Right renal pelvis (tissue), 4 donors: Measurements from ENCODE around the gene UTP14A. TPM values are rescaled to one million over a fixed set of nuclear protein-coding genes. Genes with fewer than 3 reads are reported as not detected.
A peak's percentile ranks its signal among the peaks of the same experiment; 100 is the strongest.
"Not testable (repeated sequence)": the region's sequence is repeated elsewhere in the genome, so short reads cannot be mapped to it uniquely, and the experiment has no call there.

Source experiments
- DNase-seq, 4 donors: peaks; one replicate each; pipeline ENCODE4 v3.0.0-alpha.2; 2013; ENCODE audit warnings: low read depth in 4 of 4, low spot score in 3 of 4, missing footprints in 1 of 4
- polyA plus RNA-seq, 4 donors: library from polyadenylated mRNA; unstranded; fragments of 120-200 nt; gene quantifications; one replicate each; pipeline ENCODE4 v1.2.1, GENCODE V29; 2013; ENCODE audit not compliant: insufficient read length in 4 of 4

Gene UTP14A
- 10 to 100 TPM; 24.2 to 25.7 (median 25.2) TPM for polyA plus RNA-seq

GRCh38 chrX:129905787-129906580, at the start of gene UTP14A:
Gene UTP14A (plus strand): TSS chrX:129906164. CDS start chrX:129906211, 47 bp downstream.
- DNase-seq: peak; percentile 68 to 90 (median 82)

- DNase-seq: not testable (repeated sequence)
These were observed 46.8 kb upstream of the UTP14A start for GRCh38 chrX:129859134-129859533.

DNA sequence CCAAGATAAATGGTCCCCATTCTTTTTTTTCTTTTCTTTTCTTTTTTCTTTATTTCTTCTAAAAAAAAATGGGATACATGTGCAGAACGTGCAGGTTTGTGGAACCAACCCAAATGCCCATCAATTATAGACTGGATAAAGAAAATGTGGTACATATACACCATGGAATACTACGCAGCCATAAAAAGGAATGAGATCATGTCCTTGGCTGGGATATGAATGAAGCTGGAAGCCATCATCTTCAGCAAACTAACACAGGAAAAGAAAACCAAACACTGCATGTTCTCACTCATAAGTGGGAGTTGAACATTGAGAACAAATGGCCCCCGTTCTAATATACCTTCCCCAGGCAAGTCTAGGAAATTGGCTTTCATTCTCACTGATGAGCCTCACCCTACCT, 39.6 kb upstream of the UTP14A start:
- DNase-seq: not testable (repeated sequence)

DNA sequence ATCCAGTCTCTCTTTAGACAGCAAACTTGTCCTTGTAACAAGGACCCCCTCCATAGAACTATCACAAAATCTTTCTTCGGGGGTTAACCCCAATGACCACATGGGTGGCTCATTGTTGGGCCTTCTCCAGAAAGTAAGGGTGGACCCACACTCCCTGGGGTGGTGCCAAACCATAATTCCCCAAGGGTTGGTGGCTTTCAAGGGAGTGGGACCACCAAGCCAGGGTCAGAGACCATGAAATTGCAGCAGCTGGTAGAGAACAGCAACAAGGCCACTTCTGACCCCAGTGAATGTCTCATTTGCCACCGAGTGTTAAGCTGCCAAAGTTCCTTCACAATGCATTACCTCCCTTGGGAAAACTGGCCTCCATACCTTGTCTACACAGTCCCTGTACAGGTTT, 33.4 kb upstream of the UTP14A start:
- no peak for DNase-seq

GRCh38 chrX:129875669-129876068, 30.3 kb upstream of the UTP14A start:
- no peak for DNase-seq

DNA sequence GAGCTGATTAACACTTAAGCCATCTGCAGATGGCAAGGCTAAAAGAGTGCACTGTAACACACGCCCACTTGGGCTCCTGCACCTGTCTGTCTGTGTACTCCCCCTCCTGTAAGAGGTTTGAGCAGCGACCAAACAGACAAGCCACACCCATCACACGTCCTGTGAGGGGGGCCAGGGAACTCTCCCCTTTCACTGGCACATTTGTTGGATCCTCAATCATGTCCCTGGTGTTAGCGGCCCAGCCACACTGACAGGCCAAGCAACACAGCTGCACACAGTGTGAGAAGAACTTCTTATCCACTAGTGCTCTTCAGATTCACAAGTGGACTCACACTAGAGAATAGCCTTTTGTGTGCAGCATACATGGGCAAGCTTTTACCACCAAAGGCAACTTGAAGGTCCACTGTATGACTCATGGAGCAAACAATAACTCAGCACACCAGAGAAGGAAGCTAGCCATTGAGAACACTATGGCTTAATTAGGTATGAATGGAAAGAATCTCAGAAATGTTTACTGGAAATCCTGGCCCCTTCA, 29.1 kb upstream of the UTP14A start:
- DNase-seq: no peak

DNA sequence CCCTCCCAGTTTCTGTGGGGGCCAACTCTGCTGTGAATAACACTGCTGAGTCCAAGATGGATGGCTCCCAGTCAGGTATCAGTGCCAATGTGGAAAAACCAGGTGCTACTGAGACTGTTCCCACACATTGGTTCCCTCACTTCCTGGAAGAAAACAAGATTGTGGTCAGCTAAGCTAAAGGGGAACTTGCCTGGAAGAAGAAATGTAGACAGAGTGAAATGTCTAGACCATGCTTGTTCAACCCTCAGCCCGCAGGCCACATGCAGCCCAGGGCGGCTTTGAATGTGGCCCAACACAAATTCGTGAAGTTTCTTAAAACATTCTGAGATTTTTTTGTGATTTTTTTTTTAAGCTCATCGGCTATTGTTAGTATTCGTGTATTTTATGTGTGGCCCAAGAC, 28.6 kb upstream of the UTP14A start:
- no peak for DNase-seq

GRCh38 chrX:129900054-129900453, 5.9 kb upstream of the UTP14A start:
- DNase-seq: no peak

DNA sequence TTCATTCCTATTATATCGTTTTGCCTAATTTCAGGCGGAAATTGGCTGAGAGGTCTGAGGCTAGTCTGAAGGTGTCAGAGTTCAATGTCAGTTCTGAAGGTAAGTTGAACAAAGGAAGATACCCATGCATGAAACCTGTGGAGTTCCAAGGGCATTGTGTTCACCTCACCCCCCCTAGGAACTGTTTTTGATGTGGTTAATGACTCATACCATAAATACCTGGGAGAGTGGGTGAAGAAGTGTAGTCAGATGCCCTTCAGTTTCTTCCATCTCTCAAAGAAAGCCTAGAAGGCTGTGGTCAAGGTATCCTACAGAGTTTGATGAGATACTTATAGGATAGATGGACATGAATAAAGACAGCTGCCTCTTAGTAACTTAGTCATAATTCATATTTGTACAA, 2.7 kb downstream of the UTP14A start:
- DNase-seq: no peak

DNA sequence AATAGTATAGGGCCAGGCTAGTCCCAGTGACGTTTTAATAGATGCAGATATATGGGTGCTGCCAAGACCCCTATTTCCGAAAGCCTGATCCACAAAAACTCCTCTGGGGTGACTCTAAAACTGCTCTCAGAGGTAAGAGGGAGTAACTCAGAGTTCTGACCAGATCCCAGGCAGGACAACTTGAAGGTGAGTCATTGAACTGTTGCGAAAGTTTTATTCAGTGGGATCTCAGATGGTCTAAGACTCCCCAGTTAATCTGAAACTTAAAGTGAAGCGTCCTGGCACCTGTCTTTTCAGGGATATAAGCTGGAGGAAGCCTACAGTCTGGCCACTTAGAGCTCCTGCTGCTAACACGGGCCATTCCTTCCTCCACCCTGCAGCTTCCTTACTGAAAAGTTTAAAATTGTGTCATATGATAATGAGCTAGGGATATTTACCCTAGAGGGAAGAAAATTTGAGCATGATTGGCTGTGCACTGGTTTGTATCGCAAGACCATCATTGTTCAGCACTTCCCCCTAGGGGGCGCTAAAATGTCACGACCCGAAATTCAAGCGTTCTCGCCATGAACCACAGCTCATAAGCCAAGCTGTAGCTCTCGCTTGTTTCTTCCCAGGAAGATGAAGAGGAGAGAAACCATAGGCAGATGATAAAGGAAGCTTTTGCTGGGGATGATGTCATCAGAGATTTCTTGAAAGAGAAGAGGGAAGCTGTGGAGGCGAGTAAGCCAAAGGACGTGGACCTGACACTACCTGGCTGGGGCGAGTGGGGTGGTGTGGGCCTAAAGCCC, 19.5 kb downstream of the UTP14A start:
- peak in 3 of 4 donors; percentile 47 to 58 (median 52) for DNase-seq

DNA sequence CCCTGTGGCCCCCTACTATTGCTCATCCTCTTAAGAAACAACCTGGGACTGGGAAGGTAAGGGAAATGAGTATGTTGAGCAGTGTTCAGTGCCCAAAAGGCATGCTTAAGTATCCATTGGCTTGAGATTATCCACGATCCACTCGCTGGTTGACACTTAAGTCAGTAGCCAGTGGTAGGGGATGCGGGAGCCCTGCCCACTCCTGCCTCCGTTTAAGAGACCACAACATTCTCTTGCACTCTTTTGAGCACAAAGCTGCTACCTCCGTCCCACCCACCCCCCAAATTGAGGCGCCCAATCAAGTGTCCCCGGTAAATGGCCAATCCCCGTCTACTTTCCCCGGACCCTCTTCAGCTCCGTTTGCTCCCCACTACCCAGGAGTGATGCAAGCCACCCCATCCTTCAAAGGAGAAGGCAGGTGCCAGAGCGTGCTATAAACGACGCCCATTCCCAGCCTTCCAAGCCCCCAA, 25.0 kb downstream of the UTP14A start:
- DNase-seq: no peak

DNA sequence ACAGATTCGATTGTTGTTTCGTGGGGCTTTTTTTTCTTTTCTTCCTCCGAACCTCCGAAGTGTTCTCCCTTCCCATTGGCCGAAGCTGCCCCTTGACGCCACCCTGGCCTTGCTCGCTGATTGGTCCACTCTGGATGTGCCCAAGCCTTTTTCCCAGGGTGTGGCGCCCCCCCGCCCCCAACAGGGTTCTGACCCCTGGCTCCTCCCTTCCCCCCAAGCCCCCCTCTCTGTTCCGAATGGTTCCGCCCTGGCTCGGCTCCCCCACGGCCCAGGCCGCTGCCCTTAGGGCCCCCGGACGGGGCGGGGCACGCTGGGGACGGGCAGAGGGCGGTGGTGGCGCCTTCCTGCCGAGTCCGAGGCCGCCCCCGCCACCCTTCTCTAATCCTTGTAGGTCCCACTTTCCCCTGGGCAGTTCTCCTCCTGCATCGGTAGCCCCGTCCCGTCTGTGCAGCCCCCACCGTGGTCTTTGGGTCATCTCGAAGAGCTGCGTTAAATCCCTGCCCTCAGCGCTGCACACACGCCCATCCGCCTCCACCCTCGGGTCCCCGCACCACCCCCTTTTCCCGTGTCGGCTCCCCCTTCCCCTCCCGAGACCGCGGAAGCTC, 25.5 kb downstream of the UTP14A start:
- peak; percentile 58 to 71 (median 66) for DNase-seq

DNA sequence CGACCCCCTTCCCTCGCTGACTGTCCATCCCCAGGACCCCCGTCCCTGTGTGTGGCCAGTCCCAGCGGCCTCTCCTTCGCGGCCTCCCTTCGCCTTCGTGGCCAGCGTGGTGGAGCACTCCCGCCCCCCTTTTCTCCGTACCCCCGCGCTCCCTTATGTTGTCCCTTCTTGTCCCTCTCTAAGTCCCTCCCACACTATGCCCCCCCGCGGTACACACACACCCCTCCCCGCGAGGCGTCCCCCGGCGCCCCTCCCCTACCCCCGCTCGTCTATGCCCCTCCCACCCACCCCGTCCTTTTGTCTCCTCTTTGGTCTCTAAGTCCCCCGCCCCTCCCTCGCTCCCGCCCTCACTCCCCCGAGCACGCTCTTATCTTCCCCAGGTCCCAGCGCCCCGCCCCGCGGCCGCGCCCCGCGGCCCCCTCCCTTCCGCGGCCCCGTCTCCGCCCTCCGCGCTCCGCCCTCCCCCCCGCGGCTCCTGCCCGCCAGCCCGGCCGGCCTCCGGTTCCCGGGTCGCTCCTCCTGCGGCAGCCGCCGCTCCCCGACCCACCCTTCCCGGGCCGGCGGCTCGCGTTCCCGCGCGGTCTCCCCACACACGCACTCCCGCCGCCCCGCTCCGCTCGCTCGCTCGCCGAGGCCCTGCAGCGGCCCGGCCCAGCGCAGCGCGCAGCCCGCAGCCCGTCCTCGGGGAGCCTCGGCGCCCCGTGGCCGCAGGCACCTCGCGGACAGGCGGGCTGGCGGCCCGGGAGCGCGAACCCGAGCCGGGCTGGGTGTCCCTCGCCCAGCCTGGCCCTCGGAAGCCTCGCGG, 26.3 kb downstream of the UTP14A start:
- peak in 3 of 4 donors; percentile 52 to 61 (median 56) for DNase-seq

GRCh38 chrX:129932821-129933321, 26.9 kb downstream of the UTP14A start:
- no peak for DNase-seq

DNA sequence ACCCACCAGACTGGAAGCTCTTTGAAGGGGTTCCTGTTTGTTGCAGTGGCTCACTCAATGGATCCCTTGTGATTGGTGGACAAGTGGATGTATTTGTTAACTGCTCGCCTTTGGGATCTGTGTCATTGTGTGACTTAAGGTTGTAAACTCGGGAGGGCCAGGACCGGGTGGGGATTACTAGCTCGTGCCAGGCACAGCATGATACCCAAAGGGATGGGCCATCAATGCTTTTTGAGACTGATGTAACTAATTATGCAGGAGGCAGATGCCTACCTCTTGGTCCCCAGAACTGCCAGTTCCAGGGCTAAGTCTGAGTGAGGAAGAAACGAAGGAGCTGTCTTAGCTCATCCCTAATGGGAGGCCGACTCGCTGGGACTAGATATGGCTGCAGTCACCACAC, 27.7 kb downstream of the UTP14A start:
- DNase-seq: no peak

GRCh38 chrX:129934461-129934860, 28.5 kb downstream of the UTP14A start:
- no peak for DNase-seq

- DNase-seq: no peak
These were observed 29.0 kb downstream of the UTP14A start for GRCh38 chrX:129934952-129935351.

GRCh38 chrX:129938081-129938480, 32.1 kb downstream of the UTP14A start:
- DNase-seq: no peak

- no peak for DNase-seq
These were observed 34.0 kb downstream of the UTP14A start for GRCh38 chrX:129939986-129940385.

GRCh38 chrX:129940721-129941120, 34.8 kb downstream of the UTP14A start:
- no peak for DNase-seq
